Panc1 (cell line): ENCODE data around the gene LRRC56.

Source experiments
- CTCF ChIP-seq: fragments of 450-650 bp; IDR thresholded peaks from 2 replicates; pipeline ENCODE4 v1.5.1; 2017; ENCODE audit warnings: mild to moderate bottlenecking
- POLR2AphosphoS5 ChIP-seq: IDR thresholded peaks from 2 replicates; pipeline ENCODE4 v1.6.1; 2012; ENCODE audit warnings: mild to moderate bottlenecking, low read depth, low read length, moderate library complexity
- SIN3A ChIP-seq: IDR thresholded peaks from 2 replicates; pipeline ENCODE4 v1.6.1; 2012; ENCODE audit warnings: low read depth, mild to moderate bottlenecking, low read length, moderate library complexity, borderline replicate concordance; ENCODE audit not compliant: insufficient read depth
- TCF7L2 ChIP-seq: IDR thresholded peaks from 2 replicates; pipeline ENCODE4 v1.6.1; 2011; ENCODE audit warnings: mild to moderate bottlenecking, low read depth, low read length, inconsistent platforms
- TF ChIP-seq, protein P1 (sequence below), 2 experiments: IDR thresholded peaks; 2 replicates each; pipeline ENCODE4 v1.6.1; 2011 to 2012; ENCODE audit warnings: low read depth in 2 of 2, control low read depth in 1 of 2, low read length in 1 of 2, mild to moderate bottlenecking in 1 of 2, moderate library complexity in 1 of 2; ENCODE audit not compliant: insufficient read depth in 1 of 2

DNA sequence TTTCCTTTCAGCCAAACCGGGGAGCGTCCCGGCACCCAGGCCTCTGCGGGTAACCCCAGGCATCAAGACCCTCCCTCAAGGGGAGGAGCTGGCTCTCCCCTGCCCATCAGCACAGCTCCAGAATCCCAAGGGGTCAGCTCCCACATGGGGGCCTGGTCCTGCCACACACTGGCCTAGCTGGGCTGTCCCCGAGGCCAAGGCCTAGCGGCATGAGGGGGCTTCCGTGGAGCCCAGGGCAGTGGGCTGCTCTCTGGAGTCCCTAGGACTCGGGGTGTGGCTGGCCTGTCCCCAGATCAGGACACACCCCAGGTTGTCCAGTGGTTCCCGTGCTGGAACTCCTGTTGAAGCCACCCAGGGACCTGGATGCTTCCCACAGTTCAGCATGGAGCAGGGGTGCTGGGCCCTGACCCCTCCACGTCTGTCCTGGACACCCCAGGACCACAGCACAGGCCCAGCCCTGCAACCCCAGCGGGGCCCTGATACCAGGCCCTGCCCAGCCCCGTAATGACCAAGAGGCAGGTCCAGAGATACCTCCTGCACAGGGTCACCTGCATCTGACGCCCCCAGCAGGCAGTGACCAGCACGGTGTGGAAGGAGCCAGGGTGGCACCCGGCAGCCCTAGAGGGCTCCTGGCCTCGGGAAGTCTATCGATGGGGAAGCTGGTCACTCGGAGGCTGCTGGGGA, 7.5 kb upstream of the LRRC56 start:
- TF ChIP-seq CTCF, result no peak
- TF ChIP-seq, protein P1, sequence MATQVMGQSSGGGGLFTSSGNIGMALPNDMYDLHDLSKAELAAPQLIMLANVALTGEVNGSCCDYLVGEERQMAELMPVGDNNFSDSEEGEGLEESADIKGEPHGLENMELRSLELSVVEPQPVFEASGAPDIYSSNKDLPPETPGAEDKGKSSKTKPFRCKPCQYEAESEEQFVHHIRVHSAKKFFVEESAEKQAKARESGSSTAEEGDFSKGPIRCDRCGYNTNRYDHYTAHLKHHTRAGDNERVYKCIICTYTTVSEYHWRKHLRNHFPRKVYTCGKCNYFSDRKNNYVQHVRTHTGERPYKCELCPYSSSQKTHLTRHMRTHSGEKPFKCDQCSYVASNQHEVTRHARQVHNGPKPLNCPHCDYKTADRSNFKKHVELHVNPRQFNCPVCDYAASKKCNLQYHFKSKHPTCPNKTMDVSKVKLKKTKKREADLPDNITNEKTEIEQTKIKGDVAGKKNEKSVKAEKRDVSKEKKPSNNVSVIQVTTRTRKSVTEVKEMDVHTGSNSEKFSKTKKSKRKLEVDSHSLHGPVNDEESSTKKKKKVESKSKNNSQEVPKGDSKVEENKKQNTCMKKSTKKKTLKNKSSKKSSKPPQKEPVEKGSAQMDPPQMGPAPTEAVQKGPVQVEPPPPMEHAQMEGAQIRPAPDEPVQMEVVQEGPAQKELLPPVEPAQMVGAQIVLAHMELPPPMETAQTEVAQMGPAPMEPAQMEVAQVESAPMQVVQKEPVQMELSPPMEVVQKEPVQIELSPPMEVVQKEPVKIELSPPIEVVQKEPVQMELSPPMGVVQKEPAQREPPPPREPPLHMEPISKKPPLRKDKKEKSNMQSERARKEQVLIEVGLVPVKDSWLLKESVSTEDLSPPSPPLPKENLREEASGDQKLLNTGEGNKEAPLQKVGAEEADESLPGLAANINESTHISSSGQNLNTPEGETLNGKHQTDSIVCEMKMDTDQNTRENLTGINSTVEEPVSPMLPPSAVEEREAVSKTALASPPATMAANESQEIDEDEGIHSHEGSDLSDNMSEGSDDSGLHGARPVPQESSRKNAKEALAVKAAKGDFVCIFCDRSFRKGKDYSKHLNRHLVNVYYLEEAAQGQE (IDR thresholded peaks at IDR 0.05; ENCODE audit: insufficient read depth in 1 of 2, low read depth in 2 of 2, low read length in 1 of 2), result no peak
- TF ChIP-seq SIN3A, result no peak
- TF ChIP-seq POLR2AphosphoS5, result no peak
- TF ChIP-seq TCF7L2, result no peak
